GOT3 (cell line): ENCODE measurements around the gene KCNAB2.

Experiments used
- DNase-seq: peaks from one replicate; lab custom pipeline; 2025; ENCODE audit warnings: mixed read lengths; lab: John Stamatoyannopoulos, UW

The KCNAB2 gene

DNA sequence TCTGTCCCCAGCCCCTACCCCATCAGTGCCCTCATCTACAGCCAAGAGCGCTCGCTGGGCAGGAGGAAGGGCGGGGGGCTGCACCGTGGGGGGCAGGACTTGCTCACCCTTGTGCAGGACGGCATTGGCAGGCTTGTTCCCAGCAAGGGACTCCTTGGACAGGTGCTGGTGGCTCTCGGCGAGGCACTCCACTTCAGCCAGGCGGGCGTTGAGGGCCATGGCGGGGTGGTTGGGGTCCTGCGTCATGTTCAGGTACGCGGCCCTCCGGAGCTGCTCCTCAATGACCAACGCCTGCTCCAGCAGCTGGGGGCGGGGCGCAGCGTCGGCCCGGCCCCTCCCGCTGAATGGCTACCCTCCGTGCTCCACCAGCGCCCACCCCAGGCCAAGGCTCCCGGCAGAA lies 64.0 kb downstream of the KCNAB2 start:
- no peak for DNase-seq

DNA sequence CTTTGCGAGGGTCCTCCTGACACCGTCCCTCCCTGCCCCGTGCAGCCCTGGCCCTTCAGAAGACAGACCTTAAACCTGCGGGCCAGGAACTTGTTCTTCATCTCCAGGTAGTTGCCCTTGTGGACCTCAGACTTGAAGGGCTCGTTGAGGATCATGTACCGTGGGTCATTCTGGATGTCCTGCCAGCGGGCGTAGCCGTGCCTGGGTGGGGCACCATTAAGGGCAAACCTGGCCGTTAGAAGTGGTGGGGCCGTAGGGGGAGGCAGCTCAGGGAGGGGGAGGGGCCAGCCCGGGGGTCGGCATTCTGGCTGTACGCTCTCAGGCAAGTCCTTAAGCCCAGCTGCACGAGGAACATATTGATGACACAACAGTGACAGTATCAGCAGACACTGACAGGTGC lies 64.6 kb downstream of the KCNAB2 start:
- DNase-seq = no peak

DNA sequence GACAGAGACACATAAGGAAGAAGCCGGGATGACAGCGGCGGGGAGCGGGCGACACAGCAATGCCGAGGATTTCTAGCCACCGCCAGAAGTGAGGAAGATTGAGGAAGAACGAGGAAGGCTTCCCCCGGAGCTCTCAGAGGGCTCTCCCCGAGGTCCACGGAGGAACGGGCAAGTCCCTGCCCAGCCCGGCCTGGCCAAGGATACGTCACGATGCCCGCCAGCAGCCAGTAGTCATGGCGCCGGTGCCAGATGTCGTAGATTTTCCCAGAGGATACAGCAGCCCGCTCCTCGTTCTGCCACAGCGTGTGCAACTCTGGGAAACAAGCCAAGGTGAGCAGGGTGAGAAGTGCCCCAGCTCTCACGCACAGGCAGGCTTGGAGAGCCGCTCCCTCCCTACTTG lies 65.9 kb downstream of the KCNAB2 start:
- DNase-seq = peak; percentile 7

DNA sequence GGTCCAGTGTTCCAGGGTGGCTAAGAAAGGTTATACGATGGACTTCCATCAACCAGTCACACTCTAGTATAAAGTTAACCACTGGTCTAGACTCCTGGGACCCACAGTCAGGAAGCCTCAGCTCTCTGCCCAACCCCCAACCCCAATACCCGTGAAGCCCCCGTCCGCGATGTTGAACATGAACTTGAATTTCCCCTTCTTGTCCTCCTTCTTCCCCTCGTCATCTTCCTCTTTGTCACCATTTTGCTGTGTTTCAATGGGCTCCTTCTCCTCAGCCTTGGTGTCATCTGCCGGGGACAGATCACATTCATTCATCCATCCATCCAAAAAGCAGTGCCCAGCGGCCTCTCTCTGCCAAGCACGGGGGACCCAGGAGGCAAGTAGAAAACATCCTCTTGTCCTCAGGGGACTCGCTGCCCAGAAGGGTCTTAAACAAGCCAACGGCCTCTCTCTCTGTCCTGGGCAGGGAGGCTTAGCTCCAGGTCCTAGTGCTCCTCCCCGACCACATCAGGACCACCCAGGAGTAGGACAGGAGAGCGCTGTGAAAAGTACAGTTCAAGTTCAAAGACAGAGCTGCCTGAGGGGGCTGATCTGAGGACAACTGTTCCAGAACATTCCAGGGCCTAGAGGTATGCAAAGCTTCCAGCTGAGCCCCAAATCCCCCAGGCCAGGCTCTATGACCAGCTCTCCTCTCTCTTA lies 66.5 kb downstream of the KCNAB2 start:
- DNase-seq = no peak

DNA sequence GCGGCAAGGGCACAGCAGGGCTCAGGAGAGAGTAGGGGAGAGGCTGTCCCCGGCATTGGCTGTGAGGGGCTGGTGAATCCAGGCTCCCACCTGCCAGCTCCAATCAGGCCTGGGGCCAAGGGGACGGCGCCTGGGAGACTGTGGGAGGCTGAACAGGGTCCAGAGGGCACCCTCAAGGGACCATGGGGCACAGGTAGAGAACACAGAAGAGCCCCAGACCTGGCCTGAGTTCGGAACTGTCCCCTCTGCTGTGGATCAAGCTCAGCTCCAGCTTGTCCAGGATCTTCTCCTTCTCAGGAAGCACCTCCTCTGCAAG lies 67.0 kb downstream of the KCNAB2 start:
- no peak for DNase-seq

DNA sequence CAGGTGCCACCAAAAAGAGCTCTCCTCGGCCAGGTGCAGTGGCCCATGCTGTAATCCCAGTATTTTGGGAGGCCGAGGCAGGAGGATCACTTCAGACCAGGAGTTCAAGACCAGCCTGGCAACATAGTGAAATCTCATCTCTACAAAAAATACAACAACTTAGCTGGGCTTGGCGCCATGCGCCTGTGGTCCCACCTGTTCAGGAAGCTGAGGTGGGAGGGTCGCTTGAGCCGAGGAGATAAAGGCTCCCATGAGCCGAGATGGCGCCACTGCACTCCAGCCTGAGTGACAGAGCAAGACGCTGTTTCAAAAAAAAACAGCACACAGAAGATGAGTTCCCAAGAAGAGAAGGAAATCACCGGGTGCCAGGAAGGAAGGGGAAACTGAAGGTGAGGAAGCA lies 67.4 kb downstream of the KCNAB2 start:
- no peak for DNase-seq

DNA sequence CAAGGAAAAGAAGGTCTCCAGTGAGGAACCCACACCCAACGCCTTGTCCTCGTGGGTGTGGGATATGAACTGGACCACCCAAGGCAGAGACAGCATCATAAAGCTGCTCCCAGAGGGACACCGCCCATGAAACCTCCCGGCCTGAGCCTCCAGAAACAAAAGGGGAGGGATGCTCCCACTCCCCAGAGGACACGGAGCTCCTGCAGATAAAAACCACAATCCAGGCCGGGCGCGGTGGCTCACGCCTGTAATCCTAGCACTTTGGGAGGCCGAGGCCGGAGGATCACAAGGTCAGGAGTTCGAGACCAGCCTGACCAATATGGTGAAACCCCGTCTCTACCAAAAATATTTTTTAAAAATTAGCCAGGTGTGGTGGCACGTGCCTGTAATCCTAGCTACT lies 68.1 kb downstream of the KCNAB2 start:
- no peak for DNase-seq

DNA sequence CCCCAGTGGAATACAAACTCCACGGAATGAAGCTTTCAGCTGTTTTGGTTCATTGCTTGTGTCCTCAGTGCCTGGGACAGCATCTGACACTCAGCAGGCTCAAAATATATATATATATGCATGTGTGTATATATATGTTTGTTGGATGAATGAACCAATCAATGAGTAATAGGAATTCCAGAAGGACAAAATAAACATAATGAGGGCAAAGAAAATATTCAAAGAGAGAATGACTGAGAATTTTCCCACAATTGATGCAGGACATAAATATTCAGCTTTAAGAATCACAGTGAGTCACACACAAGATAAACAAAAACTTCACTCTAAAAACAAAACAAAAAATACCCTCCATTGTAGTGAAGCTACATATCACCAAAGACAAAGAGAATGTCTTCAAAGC lies 70.4 kb downstream of the KCNAB2 start:
- no peak for DNase-seq

DNA sequence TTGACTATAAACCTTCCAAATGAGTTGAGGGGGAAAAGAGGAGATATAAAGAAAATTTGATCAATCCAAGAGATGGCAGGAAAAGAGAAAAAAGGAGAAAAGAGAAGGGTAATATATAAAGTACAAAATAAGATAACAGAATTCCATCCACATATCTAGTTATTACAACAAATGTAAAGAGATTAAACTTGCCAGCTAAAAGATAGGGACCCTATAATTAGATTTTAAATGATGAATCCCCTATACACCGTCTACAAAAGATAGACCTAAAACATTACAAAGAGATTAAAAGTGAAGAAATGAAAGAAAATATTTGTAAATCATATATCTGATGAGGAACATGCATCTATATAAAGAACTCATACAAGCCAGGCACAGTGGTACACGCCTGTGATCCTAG lies 71.4 kb downstream of the KCNAB2 start:
- no peak for DNase-seq

DNA sequence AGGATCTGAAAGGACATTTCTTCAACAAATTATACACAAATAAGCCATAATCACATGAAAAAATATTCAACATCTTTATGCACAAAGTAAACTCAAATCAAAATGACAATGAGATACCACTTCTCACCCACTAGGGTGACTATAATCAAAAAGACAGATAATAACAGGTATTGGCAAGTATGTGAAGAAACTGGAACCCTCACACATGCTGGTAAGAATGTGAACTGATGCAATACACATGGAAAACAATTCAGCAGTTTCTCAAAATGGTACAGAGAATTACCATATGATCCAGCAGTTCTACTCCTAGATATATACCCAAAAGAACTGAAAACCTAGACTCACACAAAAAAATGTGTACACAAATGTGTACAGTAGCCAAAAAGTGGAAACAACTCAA lies 71.9 kb downstream of the KCNAB2 start:
- DNase-seq = no peak

DNA sequence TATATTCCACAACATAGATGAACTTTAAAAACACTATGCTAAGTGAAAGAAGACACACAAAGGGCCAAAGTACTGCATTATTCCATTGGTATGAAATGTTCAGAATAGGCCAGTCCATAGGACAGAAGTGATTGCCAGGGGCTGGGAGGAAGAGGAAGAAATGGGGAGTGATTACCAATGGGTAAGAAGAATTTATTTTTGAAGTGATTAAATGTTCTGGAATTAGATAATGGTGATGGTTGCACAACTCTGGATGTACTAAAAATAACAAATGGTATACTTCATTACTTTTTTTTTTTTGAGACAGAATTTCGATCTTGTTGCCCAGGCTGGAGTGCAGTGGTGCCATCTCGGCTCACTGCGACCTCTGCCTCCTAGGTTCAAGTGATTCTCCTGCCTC lies 72.7 kb downstream of the KCNAB2 start:
- DNase-seq = no peak

DNA sequence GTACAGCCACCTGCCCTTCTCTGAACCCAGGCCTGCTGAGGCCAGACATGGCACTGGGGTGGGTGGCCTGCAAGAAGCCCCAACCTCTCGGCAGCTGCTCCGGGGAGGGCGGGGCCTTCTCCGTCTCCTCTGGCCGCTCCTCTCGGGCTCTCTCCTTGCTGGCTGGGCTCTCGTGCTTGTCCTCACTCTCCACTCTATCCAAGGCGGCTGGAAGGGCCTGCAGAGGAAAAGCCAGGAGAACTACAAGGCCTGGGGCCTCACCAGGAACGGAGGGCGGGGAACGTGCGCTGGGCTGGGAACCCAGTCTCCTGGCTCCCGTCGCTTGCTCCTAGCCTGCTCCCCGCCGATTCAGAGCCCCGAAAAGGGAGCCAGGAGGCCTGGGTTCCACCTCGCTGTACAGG lies 75.3 kb downstream of the KCNAB2 start:
- DNase-seq = no peak

DNA sequence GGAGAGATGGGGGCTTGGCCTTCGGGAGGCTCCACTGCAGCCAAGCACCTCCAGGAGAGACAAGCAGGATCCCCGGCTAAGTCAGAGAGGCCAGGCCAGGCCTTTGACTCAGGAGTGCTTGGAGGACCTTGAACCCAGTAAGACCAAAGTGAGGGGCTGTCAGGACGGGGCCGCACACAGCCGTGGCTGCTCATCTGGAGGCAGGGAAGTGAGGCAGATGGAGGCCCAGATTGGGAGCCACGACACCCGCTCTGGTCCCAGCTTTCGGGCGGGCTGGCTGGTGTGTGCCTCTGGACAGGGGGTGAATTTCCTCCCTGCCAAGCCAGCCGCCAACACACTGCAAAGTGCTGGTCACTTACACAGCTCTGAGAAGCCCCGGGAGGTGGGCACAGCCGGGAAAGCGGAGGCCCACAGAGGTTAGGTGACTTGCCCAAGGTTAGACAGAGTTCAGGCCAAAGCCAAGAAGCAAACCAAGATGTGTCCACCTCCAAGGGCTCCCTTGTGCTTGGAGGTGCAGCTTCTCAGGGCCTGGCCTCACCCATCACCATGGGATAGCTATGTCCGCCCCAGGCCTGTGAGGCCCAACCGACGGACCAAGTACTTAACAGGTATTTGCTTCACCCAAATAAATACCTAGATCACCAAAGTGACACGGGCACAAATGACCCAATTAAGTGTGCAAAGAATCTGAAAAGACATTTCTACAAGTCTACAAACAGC lies 76.1 kb downstream of the KCNAB2 start:
- no peak for DNase-seq

DNA sequence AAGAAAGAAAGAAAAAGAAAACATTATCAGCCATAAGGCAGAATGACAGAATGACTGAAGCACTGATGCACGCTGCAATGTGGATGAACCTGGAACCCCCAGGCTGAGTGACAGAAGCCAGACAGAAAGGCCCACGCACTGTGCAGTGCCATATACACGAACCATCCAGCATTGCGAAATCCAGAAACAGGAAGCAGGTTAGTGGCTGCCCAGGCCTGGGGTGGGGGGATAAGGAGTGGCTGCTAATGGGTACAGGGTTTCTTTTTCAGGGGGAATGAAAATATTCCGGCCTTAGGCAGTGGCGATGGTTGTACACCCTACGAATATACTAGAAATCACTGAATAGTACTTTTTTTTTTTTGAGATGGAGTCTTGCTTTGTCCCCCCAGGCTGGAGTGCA lies 77.4 kb downstream of the KCNAB2 start:
- no peak for DNase-seq

DNA sequence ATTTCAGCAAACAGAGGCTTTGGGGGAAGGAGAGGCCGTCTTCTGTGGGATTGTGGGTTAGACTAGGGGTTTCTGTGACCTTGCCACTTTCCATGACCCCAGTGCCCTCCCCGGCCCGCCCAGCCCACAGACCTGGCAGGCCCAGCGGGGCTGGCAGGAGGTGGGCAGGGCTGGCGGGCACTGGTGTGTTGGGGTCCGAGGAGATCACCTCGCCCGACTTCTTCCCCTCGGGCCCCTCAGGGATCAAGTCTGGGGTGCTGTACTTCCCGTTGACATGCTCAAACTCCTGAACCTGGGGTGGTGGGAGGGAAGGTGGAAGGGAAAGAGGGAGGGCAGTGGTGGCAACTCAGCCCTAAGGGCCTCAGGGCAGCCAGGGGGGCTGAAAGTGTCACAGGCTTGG lies 78.1 kb downstream of the KCNAB2 start:
- no peak for DNase-seq

DNA sequence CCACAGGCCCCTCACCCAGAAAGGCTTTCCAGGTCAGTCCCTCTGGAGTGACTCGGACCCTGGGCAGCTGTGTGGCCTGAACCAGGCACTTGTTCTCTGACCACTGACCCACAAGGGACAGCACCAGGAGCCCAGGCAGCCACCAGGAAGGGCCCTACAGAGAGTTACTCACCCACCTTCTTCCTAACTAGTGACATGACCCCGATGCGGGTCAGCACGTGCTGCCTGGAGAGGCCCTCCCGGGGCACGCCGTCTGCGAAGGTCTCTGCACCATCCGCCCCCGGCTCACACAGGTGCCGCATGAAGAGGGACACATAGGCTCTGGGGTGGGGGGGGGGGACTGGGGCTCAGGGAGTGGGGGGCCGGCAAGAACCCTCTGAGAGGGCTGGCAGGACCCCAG lies 78.7 kb downstream of the KCNAB2 start:
- no peak for DNase-seq

DNA sequence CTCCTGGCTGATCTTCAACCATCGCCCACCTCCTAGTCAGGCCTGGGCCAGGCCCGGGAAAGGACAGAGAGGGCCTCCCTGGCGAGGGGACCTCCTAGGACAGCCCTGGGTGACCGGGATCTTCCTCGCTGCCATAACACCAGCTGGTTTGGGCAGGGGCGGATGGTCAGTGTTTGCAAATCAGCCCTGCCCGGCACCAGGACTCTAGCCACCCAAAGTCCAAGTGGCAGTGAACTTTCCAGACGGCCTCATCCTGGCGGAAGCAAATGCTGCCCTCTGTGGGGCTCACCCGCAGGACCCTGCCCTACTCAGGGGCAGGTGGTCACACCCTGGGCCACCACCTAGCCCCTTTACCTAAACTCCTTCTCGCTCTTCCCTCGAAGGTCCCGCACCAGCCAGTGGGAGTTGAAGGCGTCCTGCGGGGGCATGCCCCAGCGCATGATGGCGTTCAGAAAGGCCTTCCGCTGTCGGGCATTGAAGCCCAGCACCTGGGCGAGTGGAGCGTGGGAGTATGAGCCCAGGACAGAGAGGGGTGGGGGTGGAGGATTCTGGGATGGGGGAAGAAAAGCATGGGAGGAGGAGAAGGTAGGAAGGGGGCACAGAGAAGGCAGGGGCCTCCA lies 79.2 kb downstream of the KCNAB2 start:
- DNase-seq = no peak

DNA sequence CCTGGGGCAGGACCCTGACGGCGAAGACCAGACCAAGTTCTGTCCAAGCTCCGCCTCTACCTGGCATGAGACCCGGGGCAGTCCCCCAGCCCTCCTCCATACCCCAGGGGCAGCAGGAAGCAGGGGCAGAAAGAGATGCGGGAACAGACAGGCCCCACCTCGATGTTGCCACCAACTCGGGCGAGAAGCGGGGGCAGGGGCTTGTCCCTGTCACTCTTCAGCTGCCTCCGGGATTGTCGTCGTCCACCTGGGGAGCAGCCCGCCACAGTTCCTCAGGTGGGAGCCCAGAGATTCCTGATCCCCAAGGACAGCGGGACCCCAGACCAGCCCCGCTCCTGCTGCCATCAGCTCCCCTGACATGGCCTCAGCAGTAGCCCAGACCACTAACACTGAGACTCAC lies 79.7 kb downstream of the KCNAB2 start:
- DNase-seq = no peak

DNA sequence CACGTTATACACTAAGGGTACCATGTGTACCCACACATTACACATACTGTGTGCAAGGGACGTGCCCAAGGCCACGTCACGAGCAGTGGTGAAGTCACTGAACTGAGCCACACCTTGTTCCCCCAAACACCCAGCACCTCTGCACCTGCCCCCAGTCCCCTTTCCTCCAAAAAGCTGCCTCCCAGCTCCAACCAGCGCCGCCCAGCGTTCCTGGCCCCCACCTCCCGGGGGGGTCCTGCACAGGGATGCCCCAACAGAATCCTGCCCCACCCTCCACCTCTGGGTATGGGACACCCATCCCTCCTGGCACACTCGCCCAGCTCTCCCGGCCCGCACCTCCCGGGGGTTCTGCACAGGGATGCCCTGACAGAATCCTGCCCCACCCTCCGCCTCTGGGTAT lies 80.3 kb downstream of the KCNAB2 start:
- DNase-seq = no peak

DNA sequence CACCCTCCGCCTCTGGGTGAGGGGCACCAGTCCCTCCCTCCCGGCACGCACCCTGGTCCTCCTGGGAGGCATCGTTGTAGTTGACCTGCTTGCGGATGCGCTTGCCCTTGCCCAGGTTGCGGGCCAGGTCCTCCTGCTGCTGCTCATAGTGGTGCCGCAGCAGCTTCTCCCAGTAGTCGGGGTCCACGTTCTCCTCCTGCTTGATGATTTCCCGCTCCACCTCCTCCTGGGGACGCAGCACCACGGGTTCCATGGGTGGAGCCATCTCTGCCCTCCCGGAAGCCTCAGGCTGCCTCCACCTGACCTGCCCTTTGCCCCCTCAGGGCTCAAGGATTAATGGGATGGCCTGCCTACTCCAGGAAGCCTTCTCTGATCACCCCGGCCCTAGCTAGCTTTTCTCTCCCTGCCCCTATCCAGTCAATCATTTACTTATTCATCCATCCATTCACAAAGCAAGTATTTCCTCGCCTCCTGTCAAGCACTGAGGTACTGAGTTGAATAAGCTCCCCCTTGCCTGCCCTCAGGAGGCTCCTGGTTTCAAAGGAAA lies 80.9 kb downstream of the KCNAB2 start:
- no peak for DNase-seq

DNA sequence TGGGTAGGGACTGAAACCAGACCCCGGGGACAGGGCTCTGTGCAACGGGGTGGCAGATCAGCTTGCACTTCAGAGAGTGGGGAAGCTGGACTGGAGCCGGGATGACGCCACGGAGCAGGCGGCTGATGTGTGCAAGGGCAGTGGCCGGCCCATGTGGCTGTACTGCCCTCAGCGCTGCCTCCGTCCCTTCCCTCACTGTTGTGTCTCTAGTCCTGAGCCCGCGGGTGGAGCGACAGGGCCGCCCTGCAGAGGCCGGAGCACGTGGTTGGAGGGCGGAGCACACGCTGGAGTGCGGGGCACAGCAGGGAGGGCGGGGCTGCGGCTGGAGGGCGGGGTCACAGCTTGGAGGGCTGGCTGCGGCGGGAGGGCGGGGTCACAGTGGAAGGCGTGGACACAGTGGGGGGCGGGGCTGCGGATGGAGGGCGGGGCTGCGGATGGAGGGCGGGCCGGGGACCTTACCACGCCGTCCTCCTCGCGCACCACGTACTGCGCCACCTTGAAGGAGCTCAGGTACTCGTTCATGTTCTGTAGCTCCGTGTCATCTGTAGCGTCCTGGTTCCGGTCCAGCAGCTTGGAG lies 82.0 kb downstream of the KCNAB2 start:
- DNase-seq = no peak

DNA sequence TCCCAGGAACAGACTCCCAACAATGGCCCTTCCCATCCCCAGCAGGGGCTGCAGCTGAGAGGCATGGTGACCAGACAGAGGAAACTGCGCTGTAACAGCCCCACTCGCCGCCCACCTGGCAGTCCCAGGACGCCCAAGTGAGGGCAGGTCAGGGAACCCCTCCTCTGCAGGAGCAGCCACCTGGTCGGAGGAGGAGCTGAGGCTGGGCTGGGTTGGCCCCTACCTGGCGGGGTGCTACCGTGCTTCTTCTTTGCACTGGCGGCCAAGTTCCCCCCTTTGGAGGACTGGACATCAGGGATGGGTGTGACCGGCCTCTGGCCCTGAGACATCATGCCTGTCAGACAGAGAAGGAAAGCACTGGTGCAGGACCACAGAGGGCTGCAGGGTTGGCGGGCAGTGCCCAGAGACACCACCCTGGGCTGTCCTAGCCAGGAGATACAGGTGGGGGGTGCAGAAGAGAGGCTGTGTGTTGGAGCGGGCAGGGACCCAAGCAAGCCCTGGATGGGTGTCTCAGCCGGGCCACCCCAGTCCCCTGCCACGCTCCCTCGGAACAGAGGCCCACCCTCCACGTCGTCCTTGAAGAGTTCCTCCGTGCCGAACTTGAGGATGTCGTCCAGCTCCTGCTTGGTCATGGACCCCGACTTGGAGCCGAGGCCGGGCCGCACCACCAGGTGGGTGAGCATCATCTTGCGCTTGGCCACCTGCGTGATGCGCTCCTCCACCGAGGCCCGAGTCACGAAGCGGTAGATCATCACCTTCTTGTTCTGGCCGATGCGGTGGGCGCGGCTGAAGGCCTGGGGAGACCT lies 82.8 kb downstream of the KCNAB2 start:
- DNase-seq = no peak
